HG03442 (cell line): ENCODE data around the gene PSME1.
A peak's percentile ranks its signal among the peaks of the same experiment; 100 is the strongest.

Experiments used
- ATAC-seq: cut with Tn5 transposase; IDR thresholded peaks from one replicate; pipeline ENCODE4 v1.9.1; 2021; ENCODE audit warnings: mild to moderate bottlenecking, moderate library complexity; ENCODE audit not compliant: unreplicated experiment

Gene PSME1

GRCh38 chr14:24167469-24168114 is 31.6 kb downstream of the PSME1 start:
- no peak for ATAC-seq

- ATAC-seq = peak; percentile 84
Measured at GRCh38 chr14:24171422-24172260, 35.6 kb downstream of the PSME1 start, which contains the start of gene REC8. Gene REC8 (plus strand): TSS chr14:24172080. CDS start chr14:24172553, 473 bp downstream.

DNA sequence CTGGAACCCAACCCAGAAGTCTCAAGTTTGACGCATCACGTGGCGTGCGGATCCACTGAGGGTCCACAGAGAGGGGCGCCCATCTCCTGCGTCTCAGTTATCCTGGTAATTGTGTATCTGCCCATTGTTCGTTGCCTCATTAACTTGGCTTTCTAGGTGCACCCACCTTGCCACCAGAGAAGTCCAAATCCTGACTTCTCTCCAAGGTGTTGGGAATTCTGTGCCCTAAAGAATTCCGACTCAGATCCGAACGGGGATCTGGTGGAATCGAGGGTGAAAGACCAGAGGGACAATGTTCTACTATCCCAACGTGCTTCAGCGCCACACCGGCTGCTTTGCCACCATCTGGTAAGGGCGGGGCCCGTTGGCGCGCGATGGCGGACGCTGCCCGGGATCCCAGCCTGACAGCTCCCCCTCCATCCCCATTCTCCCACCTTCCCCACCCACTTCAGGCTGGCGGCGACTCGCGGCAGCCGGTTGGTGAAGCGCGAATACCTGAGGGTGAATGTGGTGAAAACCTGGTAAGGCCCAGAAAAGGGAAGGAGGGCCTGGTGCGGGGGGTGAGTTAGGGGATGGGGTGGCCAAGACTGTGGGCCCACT is 36.4 kb downstream of the PSME1 start:
- ATAC-seq = no peak

GRCh38 chr14:24172871-24173281 is 36.9 kb downstream of the PSME1 start:
- no peak for ATAC-seq

DNA sequence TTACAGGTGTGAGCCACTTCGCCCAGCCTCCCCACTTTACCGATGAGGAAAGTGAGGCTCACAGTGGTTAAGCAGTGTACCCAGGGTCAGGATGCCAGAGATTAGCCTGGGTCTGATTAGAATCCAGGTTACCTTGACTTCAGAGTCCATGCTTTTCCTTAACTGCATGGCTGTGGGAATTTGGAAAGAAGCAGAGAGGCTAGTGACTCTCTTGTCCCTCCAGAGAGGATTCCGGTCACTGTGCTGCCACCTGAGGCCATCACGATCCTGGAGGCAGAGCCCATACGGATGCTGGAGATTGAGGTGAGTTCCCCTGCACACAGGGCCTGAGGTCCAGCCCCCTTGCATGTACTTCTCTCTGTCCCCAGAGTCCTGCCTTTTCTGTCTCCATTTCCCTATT is 40.6 kb downstream of the PSME1 start:
- no peak for ATAC-seq

- ATAC-seq = no peak
Measured at GRCh38 chr14:24177041-24177825, 41.2 kb downstream of the PSME1 start.

DNA sequence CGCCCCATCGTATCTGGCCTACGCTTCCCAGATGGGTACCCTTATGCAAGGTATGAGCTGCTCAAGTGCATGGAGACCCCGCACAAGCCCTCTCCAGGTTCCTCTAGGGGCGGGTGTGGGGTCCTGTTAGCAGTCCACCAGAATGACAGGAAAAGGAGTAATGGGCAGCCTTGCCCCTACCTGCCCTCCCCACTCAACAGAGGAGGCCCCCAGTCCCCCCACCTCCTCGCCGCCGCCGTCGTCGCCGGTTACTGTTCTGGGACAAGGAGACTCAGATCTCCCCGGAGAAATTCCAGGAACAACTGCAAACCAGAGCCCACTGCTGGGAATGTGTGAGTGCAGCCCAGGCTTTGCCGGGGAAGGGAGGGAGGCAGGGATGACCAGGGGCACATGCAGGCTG is 41.9 kb downstream of the PSME1 start:
- no peak for ATAC-seq

- ATAC-seq = no peak
Measured at GRCh38 chr14:24178399-24179178, 42.6 kb downstream of the PSME1 start.

GRCh38 chr14:24179294-24179960 is 43.4 kb downstream of the PSME1 start:
- ATAC-seq = no peak

DNA sequence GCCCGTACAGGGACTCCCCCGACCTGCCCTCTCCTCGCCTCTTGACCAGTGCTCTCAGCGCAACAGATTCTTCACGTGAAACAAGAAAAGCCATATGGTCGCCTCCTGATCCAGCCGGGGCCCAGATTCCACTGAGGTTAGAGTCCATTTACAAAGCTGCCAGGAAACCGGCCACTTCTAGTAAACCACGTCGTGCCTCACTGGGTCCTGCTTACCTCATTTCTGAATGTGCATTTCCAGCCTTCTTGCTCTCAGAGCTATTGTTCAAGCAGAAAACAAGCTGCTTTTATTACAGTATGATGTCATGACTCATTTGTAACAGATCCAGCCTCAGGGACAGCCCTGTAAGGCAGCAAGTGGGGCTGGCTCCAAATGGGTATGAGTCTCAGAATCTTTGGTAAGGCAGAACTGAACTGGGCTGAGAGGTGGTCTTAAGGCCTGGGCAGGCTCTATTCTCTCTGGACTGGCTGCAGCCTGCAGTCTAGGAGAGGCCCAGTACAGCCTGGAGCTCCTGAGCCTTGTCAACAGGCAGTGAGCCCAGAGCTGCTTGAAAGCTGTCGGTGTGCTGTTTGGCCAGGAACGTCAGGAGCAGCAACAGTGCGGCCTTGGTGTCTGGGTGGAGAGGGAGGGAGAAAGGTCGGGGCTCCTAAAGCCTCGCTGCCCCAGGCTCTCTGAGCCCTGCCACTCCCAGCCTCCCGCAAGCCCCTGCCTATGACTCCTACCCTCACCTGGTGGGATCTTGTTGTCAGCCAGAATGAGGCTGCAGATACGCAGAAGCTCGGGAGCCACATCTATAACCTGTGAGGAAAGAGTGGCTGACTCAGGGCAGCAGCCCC is 44.2 kb downstream of the PSME1 start:
- no peak for ATAC-seq

GRCh38 chr14:24181371-24182077 is 45.5 kb downstream of the PSME1 start:
- ATAC-seq = no peak

- no peak for ATAC-seq
Measured at GRCh38 chr14:24182110-24182882, 46.3 kb downstream of the PSME1 start.

DNA sequence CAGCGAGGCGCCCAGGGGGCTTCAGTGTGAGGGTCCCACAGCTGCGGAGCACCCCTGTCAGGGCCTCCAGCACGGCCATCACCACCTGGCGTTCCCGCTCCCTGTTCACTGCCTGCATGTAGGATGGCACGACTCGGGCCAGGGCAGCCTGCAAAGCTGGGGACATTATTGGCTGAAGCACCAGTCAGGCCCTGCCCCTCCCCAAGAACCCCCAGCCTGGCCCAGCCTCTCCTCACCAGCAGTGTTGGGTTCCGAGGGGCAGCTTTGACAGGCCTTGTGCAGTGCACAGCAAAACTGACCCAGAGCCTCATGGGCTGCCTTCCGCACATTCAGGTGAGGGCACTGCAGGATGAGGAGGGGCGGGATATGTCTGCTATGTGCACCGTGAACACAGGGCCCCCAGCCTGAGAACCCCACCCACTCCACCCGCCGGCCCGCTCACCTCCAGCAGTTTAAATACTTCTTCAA is 47.1 kb downstream of the PSME1 start:
- ATAC-seq = no peak

DNA sequence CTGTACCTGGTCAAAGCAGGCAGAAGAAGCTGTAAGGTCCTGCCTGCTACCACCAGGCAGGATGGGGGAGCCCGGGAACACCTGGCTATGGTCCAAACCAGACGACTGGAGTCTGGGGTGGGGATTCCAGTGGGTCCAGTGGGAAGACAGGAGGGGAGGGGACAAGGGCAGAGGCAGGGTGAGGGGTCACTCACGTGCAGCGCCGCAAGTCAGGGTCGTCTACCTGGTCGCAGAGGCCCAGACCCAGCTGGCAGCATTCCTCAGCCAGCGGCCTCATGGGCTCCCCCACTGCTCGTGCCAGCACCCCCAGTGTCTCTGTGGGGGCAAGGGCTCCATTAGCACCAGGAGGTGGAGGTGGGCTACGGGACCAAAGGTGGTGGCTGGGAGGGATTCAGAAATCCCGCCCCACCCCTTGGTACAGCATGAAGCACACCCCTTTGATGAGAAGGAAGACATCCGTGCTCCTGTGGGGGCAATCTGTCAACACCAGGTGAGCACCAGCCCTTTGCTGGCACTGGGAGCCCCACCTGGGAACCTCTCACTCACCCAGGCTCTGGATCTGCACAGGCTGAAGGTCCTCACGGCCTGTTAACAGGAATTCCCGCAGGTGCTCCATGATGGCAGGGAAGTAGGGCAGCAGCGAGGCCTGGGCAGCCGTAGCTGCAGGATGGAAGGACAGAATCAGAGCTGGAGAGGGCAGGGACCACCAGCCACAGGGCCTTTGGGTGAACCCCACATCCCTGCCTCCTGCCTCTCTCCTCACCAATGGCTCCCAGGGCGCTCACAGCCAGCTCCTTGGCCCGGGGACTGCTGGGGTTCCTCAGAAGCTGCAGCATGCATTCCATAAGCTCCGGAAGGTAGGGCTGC is 48.3 kb downstream of the PSME1 start:
- no peak for ATAC-seq

DNA sequence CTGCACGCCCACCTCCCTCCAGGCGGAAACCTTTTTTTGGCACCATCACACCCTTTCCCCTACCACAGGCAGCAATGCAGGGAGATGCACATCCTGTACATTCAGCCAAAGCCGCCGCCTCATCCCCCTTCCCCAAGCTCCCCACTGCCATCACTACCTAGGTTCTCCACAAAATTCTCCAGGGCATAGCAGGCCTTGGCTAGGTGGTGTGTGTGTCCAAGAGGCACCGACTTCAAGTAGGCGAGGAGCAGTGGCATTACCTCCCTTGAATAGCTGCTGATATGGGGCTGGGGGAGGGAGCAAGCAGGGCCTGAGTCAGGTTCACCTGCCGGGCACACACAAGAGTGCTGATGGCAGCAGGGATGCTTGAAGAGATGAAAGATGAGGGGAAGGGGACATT is 49.0 kb downstream of the PSME1 start:
- ATAC-seq = no peak

- no peak for ATAC-seq
Measured at GRCh38 chr14:24185741-24186140, 49.7 kb downstream of the PSME1 start.
